ENCODE results near the gene PNPLA1.

- TF ChIP-seq CTCF (IDR thresholded peaks at IDR 0.05) (no peak), POLR2A (IDR thresholded peaks at IDR 0.05) (no peak)
Measured at GRCh38 chr6:36350082-36350481, 80.2 kb downstream of the PNPLA1 start.

Measured in body of pancreas (tissue), 4 donors.